HUDEP-2 (cell line): ENCODE measurements around the gene PNMA6E.

Experiments
- DNase-seq, 76 experiments: peaks; one replicate each; lab custom pipeline; 2025; ENCODE audit not compliant: unreplicated experiment in 76 of 76; lab: John Stamatoyannopoulos, UW

The PNMA6E gene

GRCh38 chrX:153438532-153438931 lies 37.4 kb upstream of the PNMA6E start:
- DNase-seq, result peak in 2 of 76 experiments; percentile 0

DNA sequence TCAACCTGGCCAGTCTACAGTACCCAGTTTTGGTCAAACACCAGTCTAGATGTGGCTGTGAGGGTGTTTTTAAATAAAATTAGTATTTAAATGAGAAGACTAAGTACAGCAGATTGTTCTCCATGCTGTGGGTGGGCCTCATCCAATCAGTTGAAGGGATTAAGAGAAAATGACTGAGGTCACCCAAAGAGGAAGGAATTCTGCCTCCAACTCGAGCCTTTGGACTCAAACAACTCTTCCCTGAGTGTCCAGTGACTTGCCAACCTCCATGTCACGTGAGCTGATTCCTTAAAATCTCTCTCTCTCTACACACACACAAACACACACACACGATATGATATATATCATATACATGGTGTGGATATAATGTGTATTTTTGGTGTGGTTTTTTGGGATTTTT lies 34.7 kb upstream of the PNMA6E start:
- no peak for DNase-seq

- no peak for DNase-seq
Measured at GRCh38 chrX:153434801-153435200, 33.7 kb upstream of the PNMA6E start.

GRCh38 chrX:153433781-153434285 lies 32.7 kb upstream of the PNMA6E start:
- no peak for DNase-seq

DNA sequence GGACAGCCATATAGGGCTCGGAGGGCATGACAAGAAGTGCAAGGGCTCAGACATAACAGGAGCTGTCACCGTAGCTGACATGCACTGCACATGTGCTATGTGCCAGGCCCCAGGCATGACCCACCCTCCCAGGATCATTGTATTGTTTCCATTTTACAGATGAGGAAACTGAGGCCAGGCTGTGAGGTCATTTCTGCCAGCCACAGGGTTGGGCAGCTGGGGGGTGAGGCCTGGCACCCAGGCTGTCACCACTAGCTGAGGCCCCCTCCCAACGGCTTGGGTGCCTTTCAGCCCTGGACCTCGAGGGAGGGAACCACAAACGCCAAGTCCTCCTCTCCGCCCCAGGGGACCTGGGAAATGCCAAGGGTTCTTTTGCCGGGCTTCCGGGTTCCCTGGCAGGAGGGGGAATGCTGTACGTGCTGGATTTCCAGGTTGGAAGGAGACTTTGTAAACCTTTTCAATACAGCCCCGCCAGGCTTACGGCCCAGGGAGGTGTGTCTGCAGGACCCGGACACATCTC lies 32.1 kb upstream of the PNMA6E start:
- no peak for DNase-seq

GRCh38 chrX:153430796-153431195 lies 29.6 kb upstream of the PNMA6E start:
- DNase-seq, result no peak

DNA sequence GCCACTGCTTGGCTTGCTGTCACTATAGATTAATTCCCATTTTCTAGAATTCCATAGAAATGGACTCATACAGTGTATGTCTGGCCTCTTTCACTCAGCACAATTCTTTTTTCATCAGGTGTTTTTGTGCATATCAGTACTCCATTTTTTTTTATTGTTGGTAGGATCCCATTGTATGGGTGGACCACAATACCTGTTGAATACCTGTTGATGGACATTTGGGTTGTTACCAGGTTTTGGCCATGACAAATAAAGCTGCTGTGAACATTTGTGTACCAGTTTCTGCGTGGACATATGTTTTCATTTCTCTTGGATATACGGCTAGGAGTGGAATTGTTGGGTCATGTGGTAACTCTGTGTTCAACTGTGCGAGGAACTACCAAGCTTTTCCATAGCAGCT lies 25.1 kb upstream of the PNMA6E start:
- no peak for DNase-seq

GRCh38 chrX:153423652-153424051 lies 22.5 kb upstream of the PNMA6E start:
- no peak for DNase-seq

- no peak for DNase-seq
Measured at GRCh38 chrX:153421856-153422255, 20.7 kb upstream of the PNMA6E start.

DNA sequence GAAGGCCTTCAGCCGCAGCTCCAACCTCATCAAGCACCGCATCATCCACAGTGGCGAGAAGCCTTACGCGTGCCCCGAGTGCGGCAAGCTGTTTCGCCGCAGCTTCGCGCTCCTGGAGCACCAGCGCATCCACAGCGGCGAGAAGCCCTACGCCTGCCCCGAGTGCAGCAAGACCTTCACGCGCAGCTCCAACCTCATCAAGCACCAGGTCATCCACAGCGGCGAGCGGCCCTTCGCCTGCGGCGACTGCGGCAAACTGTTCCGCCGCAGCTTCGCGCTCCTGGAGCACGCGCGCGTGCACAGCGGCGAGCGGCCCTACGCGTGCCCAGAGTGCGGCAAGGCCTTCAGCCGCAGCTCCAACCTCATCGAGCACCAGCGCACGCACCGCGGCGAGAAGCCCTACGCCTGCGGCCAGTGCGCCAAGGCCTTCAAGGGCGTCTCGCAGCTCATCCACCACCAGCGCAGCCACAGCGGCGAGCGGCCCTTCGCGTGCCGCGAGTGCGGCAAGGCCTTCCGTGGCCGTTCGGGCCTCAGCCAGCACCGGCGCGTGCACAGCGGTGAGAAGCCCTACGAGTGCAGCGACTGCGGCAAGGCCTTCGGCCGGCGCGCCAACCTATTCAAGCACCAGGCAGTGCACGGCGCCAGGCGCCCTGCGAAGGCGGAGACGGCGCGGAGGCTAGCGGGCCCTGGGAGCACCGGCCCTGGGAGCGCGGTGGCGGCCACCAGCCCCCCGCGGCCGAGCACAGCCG lies 19.9 kb upstream of the PNMA6E start:
- DNase-seq, result no peak

DNA sequence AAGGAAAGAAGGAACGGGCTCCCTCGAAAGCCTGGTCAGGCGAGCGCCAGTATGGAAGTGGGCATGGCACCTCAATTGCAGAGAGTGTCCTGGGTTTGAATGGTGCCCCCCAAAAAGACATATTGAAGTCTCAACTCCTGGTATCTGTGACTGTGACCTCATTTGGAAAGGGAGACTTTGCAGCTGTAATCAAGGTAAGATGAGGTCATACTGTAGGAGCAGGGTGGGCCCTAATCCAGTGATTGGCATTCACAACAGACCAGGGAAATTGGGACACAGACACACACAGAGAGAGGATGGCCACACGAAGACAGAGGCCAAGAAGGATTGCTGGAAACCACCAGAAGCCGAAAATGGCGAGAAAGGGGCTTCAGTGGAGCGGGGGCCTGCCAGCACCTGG lies 16.5 kb upstream of the PNMA6E start:
- DNase-seq, result no peak

- DNase-seq, result no peak
Measured at GRCh38 chrX:153416781-153417450, 15.8 kb upstream of the PNMA6E start.

DNA sequence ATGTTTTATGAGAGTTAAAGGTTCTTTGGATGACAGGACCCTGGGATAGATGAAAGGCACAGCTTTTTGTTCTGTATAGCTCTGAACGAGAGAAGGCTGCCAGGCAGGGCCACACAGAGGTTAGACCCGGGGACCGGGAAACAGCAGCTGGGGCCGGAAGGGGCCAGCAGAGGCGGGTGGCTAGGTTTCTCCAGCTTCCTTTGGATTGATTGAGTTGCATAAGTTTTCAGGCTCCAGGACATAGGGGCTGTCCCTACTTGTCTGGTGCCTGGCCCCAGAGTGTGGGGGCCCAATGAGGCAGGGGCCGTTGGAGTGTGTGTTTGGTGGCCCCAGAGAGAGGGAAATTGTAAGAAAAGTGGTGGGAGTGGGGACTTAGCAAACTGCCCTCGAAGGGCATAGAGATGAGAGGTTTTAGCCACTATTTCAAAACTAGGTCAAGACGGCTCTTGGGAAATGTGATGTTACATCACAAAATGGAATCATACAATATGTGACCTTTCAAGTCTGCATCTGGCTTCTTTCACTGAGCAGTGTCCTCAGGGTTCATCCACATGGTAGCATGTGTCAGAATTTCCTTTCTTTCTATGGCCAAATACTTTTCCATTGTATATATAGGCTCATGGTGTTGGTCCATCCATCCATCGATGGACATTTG lies 13.8 kb upstream of the PNMA6E start:
- DNase-seq, result no peak

GRCh38 chrX:153413731-153414130 lies 12.6 kb upstream of the PNMA6E start:
- DNase-seq, result no peak

DNA sequence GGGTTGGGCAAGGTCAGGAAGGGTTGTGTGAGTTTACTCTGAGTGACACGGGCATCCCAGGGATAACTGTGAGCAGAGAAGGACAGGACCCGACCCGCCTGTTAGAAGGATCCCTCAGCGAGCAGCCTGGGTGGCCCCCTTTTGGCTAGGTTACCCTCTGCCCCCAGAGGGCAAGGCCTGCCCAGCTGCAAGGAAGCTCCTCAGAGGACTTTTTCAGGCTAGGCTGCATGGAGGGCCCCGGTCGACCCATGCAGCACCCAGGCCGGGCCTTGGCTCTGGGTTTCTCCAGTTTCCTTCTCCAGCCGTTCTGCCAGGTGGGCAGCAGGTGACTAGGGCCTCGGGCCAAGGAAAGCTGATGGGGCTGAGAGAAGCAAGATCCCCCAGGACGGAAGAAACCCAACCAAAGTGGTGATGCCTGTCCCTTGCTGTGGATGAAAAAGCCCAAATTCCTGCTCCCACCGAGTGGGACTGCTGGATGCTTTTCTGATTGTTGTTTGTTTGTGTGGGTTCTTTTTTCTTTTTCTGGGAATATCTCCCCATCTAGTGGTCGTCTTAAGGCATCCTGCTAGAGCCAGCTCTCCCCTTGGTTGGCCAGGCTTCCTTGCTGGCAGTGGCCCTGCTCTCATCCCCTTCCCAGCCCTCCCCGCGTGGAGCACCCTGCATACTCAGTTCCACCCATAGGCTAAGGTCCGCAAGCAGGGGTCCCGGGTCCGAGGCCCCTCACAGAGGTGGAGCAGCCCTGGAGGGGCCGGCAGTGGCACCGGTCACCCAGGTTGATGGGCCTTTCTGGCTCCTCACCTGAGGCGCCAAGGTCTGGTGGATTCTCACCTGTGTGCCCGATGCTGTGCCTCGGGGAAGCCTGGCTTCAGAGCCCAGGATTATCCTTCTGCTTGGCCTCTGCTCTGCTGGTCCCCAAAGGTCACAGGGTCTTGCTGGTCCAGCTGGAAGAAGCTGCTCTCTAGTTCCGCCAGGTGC lies 11.9 kb upstream of the PNMA6E start:
- DNase-seq, result no peak

GRCh38 chrX:153411988-153412574 lies 10.9 kb upstream of the PNMA6E start:
- no peak for DNase-seq

DNA sequence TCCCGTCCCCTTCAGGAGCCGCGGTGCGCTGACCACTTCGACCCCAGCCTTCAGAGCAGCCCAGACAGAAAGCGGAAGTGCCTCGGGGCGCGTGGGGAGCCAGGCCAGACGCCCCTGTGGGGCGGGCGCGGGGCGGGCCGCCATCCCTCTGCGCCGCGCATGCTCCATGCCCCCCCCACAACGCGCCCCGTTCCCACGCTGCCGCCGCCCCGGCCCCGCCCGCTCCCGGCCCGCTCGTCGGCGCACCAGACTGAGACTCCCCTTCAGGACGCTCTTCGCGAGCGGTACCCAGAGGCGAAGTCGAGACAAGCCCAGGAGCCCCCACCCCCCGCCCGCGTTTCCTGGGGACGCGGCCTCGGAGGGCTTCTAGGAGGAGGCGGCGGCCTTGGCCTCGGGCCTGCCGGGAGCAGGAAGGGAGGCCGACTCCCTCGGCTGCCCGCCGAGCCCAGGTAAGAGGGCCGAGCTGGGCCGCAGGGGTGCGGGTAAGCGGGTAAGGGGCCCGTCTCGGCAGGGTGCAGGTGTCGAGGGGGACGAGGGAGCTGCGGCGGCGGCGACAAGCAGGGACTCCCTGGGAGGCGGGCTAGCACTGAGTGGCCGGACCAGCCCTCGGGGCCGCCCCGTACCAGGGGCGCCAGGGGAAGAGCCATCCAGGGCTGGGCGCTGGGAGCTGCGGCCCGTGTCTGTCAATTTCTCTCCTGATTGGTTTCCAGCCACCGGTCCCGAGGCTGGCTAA lies 10.3 kb upstream of the PNMA6E start, which contains the start of gene ZFP92:
ZFP92 (plus strand) TSS at position 218 of the 733 bp plus-strand sequence. CDS start 6,851 bp downstream, outside the sequence.
- DNase-seq, result no peak

GRCh38 chrX:153410888-153411254 lies 9.7 kb upstream of the PNMA6E start:
- no peak for DNase-seq

DNA sequence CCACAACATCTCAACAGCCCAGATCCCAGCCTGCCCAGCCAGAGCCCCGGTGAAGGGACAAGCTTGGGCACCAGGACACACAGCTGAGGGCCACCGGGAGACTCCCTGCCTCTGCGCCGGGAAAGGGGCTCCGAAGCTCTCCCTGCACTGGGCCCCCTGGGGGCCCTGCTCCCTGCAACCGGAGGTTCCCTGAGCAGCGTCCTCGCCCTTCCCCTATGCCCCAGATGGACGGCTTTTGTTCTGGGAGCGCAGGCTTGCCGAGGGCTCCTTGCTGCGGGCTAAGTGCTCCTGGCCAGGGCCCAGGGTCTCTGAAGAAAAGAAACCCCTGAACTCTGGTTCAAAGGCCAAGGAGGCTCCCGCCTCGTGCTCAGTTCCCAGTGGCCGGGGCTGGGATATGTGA lies 9.2 kb upstream of the PNMA6E start:
- DNase-seq, result no peak
